ENCODE data around the gene DCTN3. TPM values are rescaled to one million over a fixed set of nuclear protein-coding genes. Genes with fewer than 3 reads are reported as not detected.

DCTN3 gene
- polyA plus RNA-seq, 1 experiment: 149 TPM

GRCh38 chr9:34611251-34611810 is 9.0 kb downstream of the DCTN3 start:
- Histone ChIP-seq H3K27me3 (ENCODE audit: control insufficient read depth, insufficient read depth, low read length) (no peaks in the 10 kb centered on the region), H3K4me3 (ENCODE audit: low read depth, low read length) (peak overlapping the region; percentile 70), H3K36me3 (ENCODE audit: control insufficient read depth, insufficient read depth, low read length) (peaks cover 3% of the 10 kb centered on the region)
- POLR2A ChIA-PET: no interaction called here
- DNase-seq (ENCODE audit: low read depth): no peak
- TF ChIP-seq CTCF (IDR thresholded peaks at IDR 0.05; ENCODE audit: insufficient read depth, low read depth, low read length): no peak
- CTCF ChIA-PET: interaction anchor here (1.1 to 5.9 kb wide), 6 partner anchors 9 to 91 kb away, joined by 4 to 112 read pairs (median 8); partner anchors contain the start of genes DCTN3 and SIGMAR1

GRCh38 chr9:34610434-34611206 is 9.7 kb downstream of the DCTN3 start:
- TF ChIP-seq CTCF (IDR thresholded peaks at IDR 0.05; ENCODE audit: insufficient read depth, low read depth, low read length): no peak
- no peak for DNase-seq (ENCODE audit: low read depth)
- no peaks in the 10 kb centered on the region; the same call in 1 of the 2 replicates for H3K36me3 ChIP-seq (ENCODE audit: control insufficient read depth, insufficient read depth, low read length)
- no peak overlapping the region for H3K4me3 ChIP-seq (ENCODE audit: low read depth, low read length)
- CTCF ChIA-PET: interaction anchor here (1.1 to 5.9 kb wide), 6 partner anchors 8 to 92 kb away, joined by 4 to 112 read pairs (median 8); partner anchors contain the start of genes DCTN3 and SIGMAR1
- POLR2A ChIA-PET: no interaction called here
- H3K27me3 ChIP-seq (ENCODE audit: control insufficient read depth, insufficient read depth, low read length): no peaks in the 10 kb centered on the region

- no peak for TF ChIP-seq CTCF (IDR thresholded peaks at IDR 0.05; ENCODE audit: insufficient read depth, low read depth, low read length)
- Histone ChIP-seq H3K27me3 (ENCODE audit: control insufficient read depth, insufficient read depth, low read length) (peaks cover 4% of the 10 kb centered on the region), H3K4me3 (ENCODE audit: low read depth, low read length) (no peak overlapping the region), H3K36me3 (ENCODE audit: control insufficient read depth, insufficient read depth, low read length) (no peaks in the 10 kb centered on the region)
- CTCF ChIA-PET: interaction anchor here (0.6 to 5.3 kb wide), 4 partner anchors 16 to 59 kb away, joined by 3 to 26 read pairs (median 3); no protein-coding TSS in a partner anchor
- no peak for DNase-seq (ENCODE audit: low read depth)
- POLR2A ChIA-PET: no interaction called here
These were observed 13.0 kb downstream of the DCTN3 start for GRCh38 chr9:34607331-34607730.

DNA sequence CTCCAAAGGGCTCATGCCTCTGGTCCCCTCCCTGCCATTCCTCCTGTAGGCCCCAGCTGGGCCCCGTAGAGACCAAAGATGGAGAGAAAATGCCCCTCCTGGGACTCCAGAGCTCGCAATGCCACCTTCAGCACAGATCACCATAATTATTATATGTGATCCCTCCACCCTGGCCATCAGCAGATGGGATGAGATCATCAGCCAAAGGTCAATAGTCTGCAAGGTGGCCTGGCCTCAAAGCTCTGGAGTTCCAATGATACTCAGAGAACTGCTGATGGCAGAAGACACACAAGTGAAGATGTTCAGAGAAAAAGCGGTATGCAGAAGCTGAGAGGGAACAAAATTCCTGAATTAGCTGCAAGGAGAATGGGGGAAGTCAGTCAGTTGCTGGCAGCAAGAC is 13.4 kb downstream of the DCTN3 start:
- Histone ChIP-seq H3K27me3 (ENCODE audit: control insufficient read depth, insufficient read depth, low read length) (peaks cover 4% of the 10 kb centered on the region), H3K4me3 (ENCODE audit: low read depth, low read length) (no peak overlapping the region), H3K36me3 (ENCODE audit: control insufficient read depth, insufficient read depth, low read length) (no peaks in the 10 kb centered on the region)
- ChIA-PET CTCF (interaction anchor here (1.0 to 5.3 kb wide), 4 partner anchors 12 to 59 kb away, joined by 3 to 26 read pairs (median 3); no protein-coding TSS in a partner anchor), POLR2A (no interaction called here)
- no peak for TF ChIP-seq CTCF (IDR thresholded peaks at IDR 0.05; ENCODE audit: insufficient read depth, low read depth, low read length)
- no peak for DNase-seq (ENCODE audit: low read depth)

DNA sequence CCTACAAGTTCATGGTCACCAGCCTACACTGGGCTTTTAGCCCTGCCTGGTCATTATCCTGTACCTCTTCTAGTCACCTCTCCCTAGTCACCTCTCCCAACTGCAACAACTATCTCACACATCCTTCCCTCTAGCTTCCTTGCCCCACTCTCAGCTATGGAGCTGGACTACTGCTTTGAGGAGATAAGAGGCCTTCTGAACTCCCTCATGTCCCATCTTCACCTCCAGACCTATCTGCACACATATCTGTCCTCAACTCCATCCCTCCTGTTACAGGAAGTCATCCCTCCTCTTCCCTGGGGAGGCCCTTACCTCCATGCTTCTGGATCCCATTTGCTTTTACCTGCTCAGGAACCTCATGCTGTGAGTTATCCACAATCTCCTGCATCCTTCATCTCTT is 14.1 kb downstream of the DCTN3 start:
- TF ChIP-seq CTCF (IDR thresholded peaks at IDR 0.05; ENCODE audit: insufficient read depth, low read depth, low read length): no peak
- DNase-seq (ENCODE audit: low read depth): no peak
- Histone ChIP-seq H3K36me3 (ENCODE audit: control insufficient read depth, insufficient read depth, low read length) (no peaks in the 10 kb centered on the region), H3K4me3 (ENCODE audit: low read depth, low read length) (no peak overlapping the region), H3K27me3 (ENCODE audit: control insufficient read depth, insufficient read depth, low read length) (peaks cover 4% of the 10 kb centered on the region)
- ChIA-PET POLR2A (no interaction called here), CTCF (interaction anchor here (0.8 to 5.3 kb wide), 5 partner anchors 11 to 202 kb away, joined by 3 to 37 read pairs (median 26); no protein-coding TSS in a partner anchor)
